Keratinocyte (primary cell): ENCODE measurements around the gene ECEL1. TPM values are rescaled to one million over a fixed set of nuclear protein-coding genes. Genes with fewer than 3 reads are reported as not detected.
A peak's percentile ranks its signal among the peaks of the same experiment; 100 is the strongest.

Experiments used
- DNase-seq: peaks from one replicate; pipeline ENCODE4 v3.0.0-alpha.2; 2011; ENCODE audit warnings: low read depth, missing footprints, low spot score
- FAIRE-seq: peaks from 2 replicates; lab custom pipeline; 2011; peaks lifted over from hg19 to GRCh38; lab: Jason Lieb, UNC
- H2AFZ ChIP-seq: 2 replicates; pipeline ENCODE4 v1.6.0; 2012; ENCODE audit warnings: low read length, control low read depth, inconsistent platforms; ENCODE audit not compliant: control insufficient read depth
- H3K27ac ChIP-seq: 2 replicates; pipeline ENCODE4 v1.5.1; 2011; ENCODE audit warnings: low read length; ENCODE audit not compliant: control insufficient read depth, insufficient read depth
- H3K27me3 ChIP-seq: 3 replicates; pipeline ENCODE4 v1.6.0; 2011; ENCODE audit warnings: low read length; ENCODE audit not compliant: control insufficient read depth, insufficient read depth; ENCODE audit errors: extremely low read depth
- H3K36me3 ChIP-seq, 2 experiments: 2 replicates in 1 of 2; 3 replicates in 1 of 2; pipeline ENCODE4 v1.5.1; 2011; ENCODE audit warnings: low read length in 2 of 2, mild to moderate bottlenecking in 1 of 2; ENCODE audit not compliant: control insufficient read depth in 2 of 2, insufficient read depth in 2 of 2; ENCODE audit errors: extremely low read depth in 1 of 2
- H3K4me1 ChIP-seq: 3 replicates; pipeline ENCODE4 v1.5.1; 2011; ENCODE audit warnings: low read length; ENCODE audit not compliant: control insufficient read depth, insufficient read depth; ENCODE audit errors: extremely low read depth
- H3K4me2 ChIP-seq: 3 replicates; pipeline ENCODE4 v1.6.0; 2011; ENCODE audit warnings: low read depth, low read length; ENCODE audit not compliant: control insufficient read depth, insufficient read depth; ENCODE audit errors: extremely low read depth
- H3K4me3 ChIP-seq, 3 experiments: fragments of 200-600 bp in 1 of 3; sonication (generic) in 1 of 3; 2 replicates in 2 of 3; 3 replicates in 1 of 3; pipeline ENCODE4 v1.5.1; 2011 to 2016; ENCODE audit warnings: low read length in 3 of 3, mild to moderate bottlenecking in 3 of 3, control low read depth in 2 of 3, inconsistent platforms in 1 of 3, low read depth in 1 of 3, mixed read lengths in 1 of 3, mixed run types in 1 of 3, moderate library complexity in 1 of 3; ENCODE audit not compliant: control insufficient read depth in 2 of 3, insufficient read depth in 2 of 3; ENCODE audit errors: extremely low read depth in 1 of 3
- H3K79me2 ChIP-seq: 2 replicates; pipeline ENCODE4 v1.6.0; 2012; ENCODE audit warnings: low read length; ENCODE audit not compliant: control insufficient read depth, insufficient read depth
- H3K9ac ChIP-seq: 3 replicates; pipeline ENCODE4 v1.6.0; 2011; ENCODE audit warnings: low read length; ENCODE audit not compliant: control insufficient read depth, insufficient read depth; ENCODE audit errors: extremely low read depth
- H3K9me1 ChIP-seq: 3 replicates; pipeline ENCODE4 v1.6.0; 2011; ENCODE audit warnings: low read length; ENCODE audit not compliant: control insufficient read depth, insufficient read depth; ENCODE audit errors: extremely low read depth
- H3K9me3 ChIP-seq: 2 replicates; pipeline ENCODE4 v1.5.1; 2012; ENCODE audit warnings: low read depth, low read length; ENCODE audit not compliant: control insufficient read depth
- H4K20me1 ChIP-seq: 3 replicates; pipeline ENCODE4 v1.6.0; 2011; ENCODE audit warnings: low read length; ENCODE audit not compliant: control insufficient read depth, insufficient read depth; ENCODE audit errors: extremely low read depth
- CTCF ChIP-seq, 3 experiments: IDR thresholded peaks in 1 of 3; conservative IDR thresholded peaks in 1 of 3; optimal IDR thresholded peaks in 1 of 3; 2 replicates in 2 of 3; 3 replicates in 1 of 3; pipeline versions ENCODE3 to v1.5.1; 2011; ENCODE audit warnings: low read length in 3 of 3, mild to moderate bottlenecking in 3 of 3, moderate library complexity in 2 of 3, control low read depth in 1 of 3, inconsistent platforms in 1 of 3; ENCODE audit not compliant: insufficient read depth in 2 of 3; ENCODE audit errors: extremely low read depth in 1 of 3
- EZH2 ChIP-seq: IDR thresholded peaks from one replicate; pipeline ENCODE4 v1.6.1; 2012; ENCODE audit warnings: inconsistent platforms, mild to moderate bottlenecking, low read length, moderate library complexity
- dilution Hi-C: fragments of 300-500 bp; cut with MboI; formaldehyde crosslinking; loops from one replicate; pipeline ENCODE4 v1.7.0; 2020; ENCODE audit warnings: low sequenced_read_pairs; ENCODE audit not compliant: extremely low pct_ligation_motif_present
- polyA plus RNA-seq, 5 experiments: library from polyadenylated mRNA; depleted of rRNA in 3 of 5; stranded (reverse) in 3 of 5; stranded (forward) in 1 of 5; unstranded in 1 of 5; fragments of >200 nt; gene quantifications; 1 replicate in 1 of 5; 2 replicates in 3 of 5; 3 replicates in 1 of 5; pipeline versions ENCODE4 v1.2.1 to v1.2.3, GENCODE V29; 2011 to 2012; ENCODE audit warnings: missing spikeins in 2 of 5, low read depth in 1 of 5, low replicate concordance in 1 of 5

Gene ECEL1
- polyA plus RNA-seq, 1 donor (not counting 4 experiments of a cell fraction or from before 2014, with no cell fraction given) = not detected

DNA sequence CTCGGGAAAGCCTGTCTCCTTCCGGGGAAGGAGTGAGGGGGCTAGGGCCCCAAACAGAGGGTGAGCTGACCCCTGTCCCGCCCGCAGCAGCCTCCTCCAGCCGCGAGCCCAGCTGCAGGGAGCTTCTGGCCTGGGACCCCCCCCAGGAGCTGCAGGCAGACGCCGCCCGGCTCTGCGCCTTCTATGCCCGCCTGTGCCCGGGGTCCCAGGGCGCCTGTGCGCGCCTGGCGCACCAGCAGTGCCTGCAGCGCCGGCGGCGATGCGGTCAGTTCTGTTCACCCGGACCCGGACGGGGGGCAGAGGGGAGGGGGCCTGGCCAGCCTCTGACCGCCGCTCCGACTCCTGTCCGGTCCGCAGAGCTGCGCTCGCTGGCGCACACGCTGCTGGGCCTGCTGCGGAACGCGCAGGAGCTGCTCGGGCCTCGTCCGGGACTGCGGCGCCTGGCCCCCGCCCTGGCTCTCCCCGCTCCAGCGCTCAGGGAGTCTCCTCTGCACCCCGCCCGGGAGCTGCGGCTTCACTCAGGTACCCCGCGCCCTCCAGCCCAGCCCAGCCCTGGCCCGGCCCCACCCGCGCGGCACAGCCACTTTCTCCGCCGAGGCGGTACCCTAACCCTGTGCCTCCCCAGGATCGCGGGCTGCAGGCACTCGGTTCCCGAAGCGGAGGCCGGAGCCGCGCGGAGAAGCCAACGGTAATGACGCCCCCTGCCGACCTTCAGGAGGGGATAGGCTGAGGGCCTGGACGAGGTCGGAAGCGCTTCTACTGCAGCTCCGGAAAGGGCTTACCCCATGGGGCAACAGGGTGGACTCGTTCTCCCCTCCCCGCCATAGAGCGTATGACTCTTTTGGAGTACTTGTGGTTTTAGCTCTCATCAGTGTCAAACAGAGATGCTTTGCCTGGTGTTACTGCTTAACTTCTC is 36.3 kb upstream of the ECEL1 start:
- Histone ChIP-seq H3K4me3 (no peak overlapping the region), H3K27ac (no peak overlapping the region), H3K9ac (no peak overlapping the region), H3K79me2 (no peaks in the 10 kb centered on the region), H3K9me1 (no peaks in the 10 kb centered on the region), H3K4me2 (peak overlapping the region; percentile 45), H2AFZ (no peak overlapping the region), H3K4me1 (no peaks in the 10 kb centered on the region), H4K20me1 (no peaks in the 10 kb centered on the region), H3K9me3 (no peaks in the 10 kb centered on the region), H3K27me3 (peaks cover 49% of the 10 kb centered on the region), H3K36me3 (no peaks in the 10 kb centered on the region)
- FAIRE-seq (no peak), DNase-seq (no peak)
- TF ChIP-seq CTCF (optimal IDR thresholded peaks at IDR 0.05 in 1 of 3, IDR thresholded peaks at IDR 0.05 in 1 of 3, conservative IDR thresholded peaks at IDR 0.05 in 1 of 3; ENCODE audit: extremely low read depth in 1 of 3, insufficient read depth in 2 of 3, low read length in 3 of 3) (peak in 2 of 3 experiments; percentile 12 to 63), EZH2 (peak; percentile 70)
- dilution Hi-C loops = no loop called here

- DNase-seq = no peak
- Histone ChIP-seq H2AFZ (no peak overlapping the region), H3K79me2 (no peaks in the 10 kb centered on the region), H3K4me2 (no peak overlapping the region), H3K4me3 (no peak overlapping the region), H3K9ac (no peak overlapping the region), H3K9me1 (no peaks in the 10 kb centered on the region), H3K27ac (no peak overlapping the region), H4K20me1 (no peaks in the 10 kb centered on the region), H3K4me1 (no peaks in the 10 kb centered on the region), H3K9me3 (no peaks in the 10 kb centered on the region), H3K27me3 (peaks cover 49% of the 10 kb centered on the region), H3K36me3 (no peaks in the 10 kb centered on the region)
- FAIRE-seq = no peak
- dilution Hi-C loops = no loop called here
- TF ChIP-seq EZH2 (peak; percentile 42), CTCF (optimal IDR thresholded peaks at IDR 0.05 in 1 of 3, IDR thresholded peaks at IDR 0.05 in 1 of 3, conservative IDR thresholded peaks at IDR 0.05 in 1 of 3; ENCODE audit: extremely low read depth in 1 of 3, insufficient read depth in 2 of 3, low read length in 3 of 3) (no peak)
These were observed 35.7 kb upstream of the ECEL1 start for GRCh38 chr2:232523402-232523681.
